Neural progenitor cell (in vitro differentiated cells): Measurements from ENCODE around the gene NINL.

Experiments
- EZH2phosphoT487 ChIP-seq: fragments of 200-600 bp; sonication (generic); IDR thresholded peaks from 2 replicates; pipeline ENCODE4 v1.6.1; 2017; ENCODE audit warnings: antibody characterized with exemption
- TF ChIP-seq, protein P1 (sequence below): fragments of 200-600 bp; sonication (generic); IDR thresholded peaks from 2 replicates; pipeline ENCODE4 v1.5.1; 2017; ENCODE audit warnings: antibody characterized with exemption, mild to moderate bottlenecking

DNA sequence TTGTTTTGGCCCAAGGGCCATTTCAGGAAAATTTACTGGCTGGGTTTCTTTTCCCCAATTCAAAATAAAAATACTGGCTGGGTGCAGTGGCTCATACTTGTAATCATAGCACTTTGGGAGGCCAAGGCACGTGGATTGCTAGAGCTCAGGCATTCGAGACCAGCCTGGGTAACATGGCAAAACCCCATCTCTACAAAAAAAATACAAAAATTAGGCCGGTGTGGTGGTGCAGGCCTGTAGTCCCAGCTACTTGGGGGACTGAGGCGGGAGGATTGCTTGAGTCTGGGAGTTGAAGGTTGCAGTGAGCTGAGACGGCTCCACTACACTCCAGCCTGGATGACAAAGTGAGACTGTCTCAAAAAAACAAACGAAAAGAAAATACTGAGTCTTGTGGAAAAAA lies 60.0 kb downstream of the NINL start:
- TF ChIP-seq, protein P1, sequence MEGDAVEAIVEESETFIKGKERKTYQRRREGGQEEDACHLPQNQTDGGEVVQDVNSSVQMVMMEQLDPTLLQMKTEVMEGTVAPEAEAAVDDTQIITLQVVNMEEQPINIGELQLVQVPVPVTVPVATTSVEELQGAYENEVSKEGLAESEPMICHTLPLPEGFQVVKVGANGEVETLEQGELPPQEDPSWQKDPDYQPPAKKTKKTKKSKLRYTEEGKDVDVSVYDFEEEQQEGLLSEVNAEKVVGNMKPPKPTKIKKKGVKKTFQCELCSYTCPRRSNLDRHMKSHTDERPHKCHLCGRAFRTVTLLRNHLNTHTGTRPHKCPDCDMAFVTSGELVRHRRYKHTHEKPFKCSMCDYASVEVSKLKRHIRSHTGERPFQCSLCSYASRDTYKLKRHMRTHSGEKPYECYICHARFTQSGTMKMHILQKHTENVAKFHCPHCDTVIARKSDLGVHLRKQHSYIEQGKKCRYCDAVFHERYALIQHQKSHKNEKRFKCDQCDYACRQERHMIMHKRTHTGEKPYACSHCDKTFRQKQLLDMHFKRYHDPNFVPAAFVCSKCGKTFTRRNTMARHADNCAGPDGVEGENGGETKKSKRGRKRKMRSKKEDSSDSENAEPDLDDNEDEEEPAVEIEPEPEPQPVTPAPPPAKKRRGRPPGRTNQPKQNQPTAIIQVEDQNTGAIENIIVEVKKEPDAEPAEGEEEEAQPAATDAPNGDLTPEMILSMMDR = no peak
- TF ChIP-seq EZH2phosphoT487 = no peak
